K562 (cell line): Measurements from ENCODE around the gene P2RX3. TPM values are rescaled to one million over a fixed set of nuclear protein-coding genes. Genes with fewer than 3 reads are reported as not detected.

Experiments used
- ASH1L ChIP-seq: fragments of 450-650 bp; IDR thresholded peaks from 2 replicates; pipeline ENCODE4 v1.6.1; 2018; ENCODE audit warnings: borderline replicate concordance, mild to moderate bottlenecking, low read depth; ENCODE audit not compliant: partially characterized antibody
- BRD4 ChIP-seq: fragments of 200-600 bp; sonication (generic); IDR thresholded peaks from 2 replicates; pipeline ENCODE4 v1.6.1; 2017; ENCODE audit warnings: inconsistent platforms
- CBX2 ChIP-seq: fragments of 200-600 bp; sonication (generic); IDR thresholded peaks from one replicate; pipeline ENCODE4 v1.6.1; 2012; ENCODE audit warnings: mild to moderate bottlenecking, low read length, inconsistent platforms; ENCODE audit not compliant: insufficient read depth, poor library complexity, severe bottlenecking
- E2F1 ChIP-seq: sonication (generic); formaldehyde crosslinking; IDR thresholded peaks from 2 replicates; pipeline ENCODE4 v1.8.1; 2023; ENCODE audit warnings: mild to moderate bottlenecking, missing genetic modification reagents, moderate library complexity
- ETV1 ChIP-seq: fragments of 450-650 bp; conservative IDR thresholded peaks from 2 replicates; pipeline ENCODE4 v1.6.1; 2016; ENCODE audit warnings: missing genetic modification characterization, control low read depth, low read depth, missing compliant biosample characterization
- FOXP1 ChIP-seq: sonication (generic); formaldehyde crosslinking; IDR thresholded peaks from 2 replicates; pipeline ENCODE4 v1.8.0; 2022; ENCODE audit warnings: mild to moderate bottlenecking, missing genetic modification reagents
- GABPB2 ChIP-seq: fragments of 250-450 bp; sonication (Bioruptor Pico); conservative IDR thresholded peaks from 2 replicates; pipeline ENCODE4 v1.5.1; 2021; ENCODE audit warnings: mild to moderate bottlenecking
- POLR3A ChIP-seq: IDR thresholded peaks from 2 replicates; pipeline ENCODE4 v1.6.1; 2011; ENCODE audit warnings: borderline replicate concordance, mild to moderate bottlenecking, moderate library complexity; ENCODE audit not compliant: insufficient read length, insufficient read depth; ENCODE audit errors: extremely low read depth
- RFX1 ChIP-seq: fragments of 450-650 bp; IDR thresholded peaks from 2 replicates; pipeline ENCODE4 v1.6.1; 2016; ENCODE audit warnings: mild to moderate bottlenecking, moderate library complexity
- TCF3 ChIP-seq: sonication (generic); formaldehyde crosslinking; IDR thresholded peaks from 2 replicates; pipeline ENCODE4 v1.4.0; 2020; ENCODE audit warnings: mild to moderate bottlenecking, missing genetic modification reagents
- UBTF ChIP-seq, 2 experiments: IDR thresholded peaks; 2 replicates each; pipeline ENCODE4 v1.6.1; 2012; ENCODE audit warnings: improper control_type of control experiment in 2 of 2, low read depth in 2 of 2, low read length in 2 of 2, borderline replicate concordance in 1 of 2
- XRCC3 ChIP-seq: fragments of 450-650 bp; IDR thresholded peaks from 2 replicates; pipeline ENCODE4 v1.6.1; 2017; ENCODE audit warnings: mild to moderate bottlenecking, moderate library complexity
- ZBTB12 ChIP-seq: fragments of 250-450 bp; sonication (Bioruptor Pico); IDR thresholded peaks from 2 replicates; pipeline ENCODE4 v1.4.0; 2020
- ZC3H4 ChIP-seq: sonication (generic); formaldehyde crosslinking; IDR thresholded peaks from 2 replicates; pipeline ENCODE4 v1.9.0; 2021; ENCODE audit warnings: missing genetic modification reagents, borderline replicate concordance
- ZFP91 ChIP-seq: sonication (generic); formaldehyde crosslinking; IDR thresholded peaks from 2 replicates; pipeline ENCODE4 v1.8.0; 2022; ENCODE audit warnings: mild to moderate bottlenecking, missing genetic modification reagents
- ZNF133 ChIP-seq: fragments of 250-450 bp; sonication (Bioruptor Pico); IDR thresholded peaks from 2 replicates; pipeline ENCODE4 v1.4.0; 2020; ENCODE audit warnings: mild to moderate bottlenecking
- ZNF212 ChIP-seq: fragments of 450-650 bp; formaldehyde crosslinking; IDR thresholded peaks from 2 replicates; pipeline ENCODE4 v1.4.0; 2020; ENCODE audit warnings: mild to moderate bottlenecking
- ZNF324 ChIP-seq: fragments of 250-450 bp; sonication (Bioruptor Pico); IDR thresholded peaks from 2 replicates; pipeline ENCODE4 v1.4.0; 2020; ENCODE audit warnings: mild to moderate bottlenecking
- ZNF76 ChIP-seq: fragments of 250-450 bp; sonication (Bioruptor Pico); IDR thresholded peaks from 2 replicates; pipeline ENCODE4 v1.4.0; 2020; ENCODE audit warnings: mild to moderate bottlenecking, moderate library complexity, borderline replicate concordance
- polyA plus RNA-seq, 8 experiments: library from polyadenylated mRNA; depleted of rRNA in 4 of 8; stranded (reverse) in 5 of 8; unstranded in 3 of 8; fragments of >200 nt; fragmentation: Nextera tagmentation in 2 of 8; fragmentation: Illumina TruSeq in 1 of 8; extraction: Ambion mirVana in 2 of 8; extraction: Trizol in 1 of 8; gene quantifications; 2 replicates each; pipeline versions ENCODE4 v1.2.1 to v1.2.3, GENCODE V29; 2011 to 2014; ENCODE audit warnings: inconsistent platforms in 1 of 8, missing spikeins in 1 of 8
- total RNA-seq, 7 experiments: library from RNA; depleted of rRNA in 6 of 7; stranded (reverse); fragments of >200 nt in 6 of 7; fragmentation: Illumina TruSeq in 2 of 7; extraction: Trizol in 2 of 7; gene quantifications; 2 replicates each; pipeline versions ENCODE4 v1.2.1 to v1.2.3, GENCODE V29; 2011 to 2021; ENCODE audit warnings: low replicate concordance in 1 of 7
- TF ChIP-seq, protein P1 (sequence below): fragments of 450-650 bp; formaldehyde crosslinking; IDR thresholded peaks from 2 replicates; pipeline ENCODE4 v1.4.0; 2022; ENCODE audit warnings: missing genetic modification characterization

P2RX3 gene
- total and polyA plus RNA-seq, 9 of the 15 experiments (the other 6 are each of a cell fraction or from before 2014, with no cell fraction given): not detected

- TF ChIP-seq ZBTB12 (CRISPR knock-in tag) (0 out of 2 replicates have a peak, but pooled peaks have one; percentile 14), ZNF212 (CRISPR knock-in tag) (no peak), ZC3H4 (CRISPR knock-in tag) (no peak), ZFP91 (CRISPR knock-in tag) (no peak), POLR3A (no peak), ETV1 (tag) (0 out of 2 replicates have a peak, but pooled peaks have one; percentile 6), E2F1 (CRISPR knock-in tag) (no peak), GABPB2 (CRISPR knock-in tag) (no peak), CBX2 (no peak), FOXP1 (no peak), ZNF133 (no peak), ZNF76 (CRISPR knock-in tag) (no peak), BRD4 (no peak), UBTF (IDR thresholded peaks at IDR 0.05; ENCODE audit: borderline replicate concordance in 1 of 2, low read depth in 2 of 2, low read length in 2 of 2) (0 out of 4 replicates have a peak, but pooled peaks of 1 of the 2 experiments have one; percentile 63), XRCC3 (no peak), ASH1L (no peak), TCF3 (CRISPR knock-in tag) (peak; percentile 90), ZNF324 (CRISPR knock-in tag) (no peak), RFX1 (no peak)
- TF ChIP-seq, protein P1, sequence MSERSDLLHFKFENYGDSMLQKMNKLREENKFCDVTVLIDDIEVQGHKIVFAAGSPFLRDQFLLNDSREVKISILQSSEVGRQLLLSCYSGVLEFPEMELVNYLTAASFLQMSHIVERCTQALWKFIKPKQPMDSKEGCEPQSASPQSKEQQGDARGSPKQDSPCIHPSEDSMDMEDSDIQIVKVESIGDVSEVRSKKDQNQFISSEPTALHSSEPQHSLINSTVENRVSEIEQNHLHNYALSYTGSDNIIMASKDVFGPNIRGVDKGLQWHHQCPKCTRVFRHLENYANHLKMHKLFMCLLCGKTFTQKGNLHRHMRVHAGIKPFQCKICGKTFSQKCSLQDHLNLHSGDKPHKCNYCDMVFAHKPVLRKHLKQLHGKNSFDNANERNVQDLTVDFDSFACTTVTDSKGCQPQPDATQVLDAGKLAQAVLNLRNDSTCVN (CRISPR knock-in tag): peak; percentile 46; the same call in 1 of the 2 replicates
Measured at GRCh38 chr11:57395905-57396623, 57.9 kb downstream of the P2RX3 start (continued).
